Stimulated activated naive B cell treated with anti-CD40 and anti-IgM and Interleukin-4, amounts not matched to agents 10 μg/mL and 1 μg/mL and 100 μg/mL, for 72 hours (primary cell): ENCODE measurements around the gene SIRPB2.

ENCODE experiments used
- ATAC-seq, 2 donors: fragments of 150-1000 bp; cut with Tn5 transposase; replicated peaks; 2 replicates each; pipeline ENCODE4 v1.10.0; 2021; ENCODE audit warnings: moderate library complexity in 1 of 2
- DNase-seq: peaks from one replicate; pipeline ENCODE4 v3.0.0; 2021
- H3K27ac Mint-ChIP-seq: one replicate; pipeline ENCODE4 v1.8.0; 2022; ENCODE audit warnings: mild to moderate bottlenecking, mixed read lengths
- H3K27me3 Mint-ChIP-seq, 2 donors: one replicate each; pipeline ENCODE4 v1.8.0; 2022; ENCODE audit warnings: mixed read lengths in 2 of 2
- H3K36me3 Mint-ChIP-seq, 2 donors: one replicate each; pipeline ENCODE4 v1.8.0; 2022; ENCODE audit warnings: mixed read lengths in 2 of 2, mild to moderate bottlenecking in 1 of 2
- H3K4me1 Mint-ChIP-seq, 2 donors: one replicate each; pipeline ENCODE4 v1.8.0; 2022; ENCODE audit warnings: mixed read lengths in 2 of 2, mild to moderate bottlenecking in 1 of 2
- H3K4me3 Mint-ChIP-seq, 2 donors: one replicate each; pipeline ENCODE4 v1.8.0; 2022; ENCODE audit warnings: mild to moderate bottlenecking in 2 of 2, mixed read lengths in 2 of 2, moderate library complexity in 1 of 2
- H3K9me3 Mint-ChIP-seq, 2 donors: one replicate each; pipeline ENCODE4 v1.8.0; 2022; ENCODE audit warnings: mixed read lengths in 2 of 2, mild to moderate bottlenecking in 1 of 2

SIRPB2 gene

GRCh38 chr20:1431158-1431557 lies 60.1 kb downstream of the SIRPB2 start:
- no peak overlapping the region for H3K4me3 Mint-ChIP-seq
- no peaks in the 10 kb centered on the region for H3K27me3 Mint-ChIP-seq

GRCh38 chr20:1430004-1430451 lies 61.2 kb downstream of the SIRPB2 start:
- no peak for ATAC-seq
- DNase-seq, result no peak
- Mint-ChIP-seq H3K27ac (no peak overlapping the region), H3K4me1 (peaks cover 19 to 29% of the 10 kb centered on the region in 2 donors), H3K27me3 (no peaks in the 10 kb centered on the region), H3K4me3 (no peak overlapping the region), H3K36me3 (peaks cover 10 to 11% of the 10 kb centered on the region in 2 donors), H3K9me3 (peaks cover 0 to 2% of the 10 kb centered on the region in 2 donors)

More at GRCh38 chr20:1431158-1431557, 60.1 kb downstream of the SIRPB2 start:
- peaks cover 22 to 39% of the 10 kb centered on the region in 2 donors for H3K4me1 Mint-ChIP-seq
- no peak overlapping the region for H3K27ac Mint-ChIP-seq
- ATAC-seq (no peak), DNase-seq (no peak)
- H3K9me3 Mint-ChIP-seq, result peaks cover 0 to 2% of the 10 kb centered on the region in 2 donors
- H3K36me3 Mint-ChIP-seq, result peaks cover 11 to 13% of the 10 kb centered on the region in 2 donors

GRCh38 chr20:1429143-1429728 lies 62.0 kb downstream of the SIRPB2 start:
- Mint-ChIP-seq H3K4me1 (peaks cover 13 to 21% of the 10 kb centered on the region in 2 donors), H3K27ac (no peak overlapping the region), H3K9me3 (no peaks in the 10 kb centered on the region), H3K4me3 (no peak overlapping the region), H3K36me3 (peaks cover 6 to 8% of the 10 kb centered on the region in 2 donors), H3K27me3 (no peaks in the 10 kb centered on the region)
- ATAC-seq, result no peak
- no peak for DNase-seq

- DNase-seq (no peak), ATAC-seq (no peak)
- Mint-ChIP-seq H3K27ac (no peak overlapping the region), H3K4me3 (no peak overlapping the region), H3K36me3 (peaks cover 6 to 7% of the 10 kb centered on the region in 2 donors), H3K9me3 (no peaks in the 10 kb centered on the region), H3K27me3 (peaks cover 0 to 5% of the 10 kb centered on the region in 2 donors), H3K4me1 (peaks cover 14 to 16% of the 10 kb centered on the region in 2 donors)
Observed at GRCh38 chr20:1427457-1428054, 63.7 kb downstream of the SIRPB2 start.

GRCh38 chr20:1426231-1426849 lies 64.9 kb downstream of the SIRPB2 start:
- DNase-seq (no peak), ATAC-seq (no peak)
- H3K4me3 Mint-ChIP-seq, result no peak overlapping the region
- no peak overlapping the region for H3K27ac Mint-ChIP-seq
- peaks cover 7 to 9% of the 10 kb centered on the region in 2 donors for H3K36me3 Mint-ChIP-seq
- H3K27me3 Mint-ChIP-seq, result peaks cover 0 to 5% of the 10 kb centered on the region in 2 donors
- peaks cover 0 to 3% of the 10 kb centered on the region in 2 donors for H3K9me3 Mint-ChIP-seq
- H3K4me1 Mint-ChIP-seq, result peaks cover 4 to 7% of the 10 kb centered on the region in 2 donors
